ENCODE data around the gene ASB4.

DNA sequence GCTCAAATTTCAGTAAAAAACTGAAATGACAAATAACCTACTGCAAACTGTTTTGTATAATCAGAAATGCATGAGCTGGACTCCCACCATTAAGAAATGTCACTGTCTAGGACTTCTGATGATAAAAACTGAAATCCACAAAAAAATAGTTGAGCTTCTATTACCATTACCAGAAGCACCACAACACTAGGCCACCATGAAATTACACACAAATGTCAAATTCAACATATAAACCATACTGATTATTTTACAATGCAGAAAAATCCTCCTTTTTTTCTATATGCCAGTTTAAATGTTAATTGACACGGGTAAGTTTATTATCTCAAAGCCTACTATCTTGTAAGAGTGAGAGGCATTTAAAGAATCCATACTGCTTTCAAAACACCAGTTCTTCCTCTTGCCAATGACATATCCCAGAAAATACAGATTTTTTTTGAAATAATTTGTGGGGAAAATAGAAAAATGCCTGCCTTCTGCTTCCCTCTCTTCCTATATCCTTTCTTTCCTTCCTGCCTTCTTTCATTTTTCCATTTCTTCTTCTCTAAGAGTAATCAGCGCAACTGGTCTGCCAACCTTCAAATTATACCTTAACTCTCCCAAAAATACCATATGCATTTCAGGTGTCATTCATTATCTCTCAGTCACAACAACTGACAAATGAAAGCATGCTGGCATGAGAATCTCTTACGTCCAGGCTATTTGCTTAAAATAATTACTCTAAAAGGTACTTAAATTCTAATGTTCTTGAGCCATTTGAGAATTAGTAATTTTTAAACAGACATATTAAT lies 98.3 kb downstream of the ASB4 start:
- TF ChIP-seq SUZ12 (IDR thresholded peaks at IDR 0.05): no peak
- TF ChIP-seq FOXM1 (IDR thresholded peaks at IDR 0.05; ENCODE audit: borderline replicate concordance): no peak

All from HEK293T (cell line).